ENCODE data around the gene ZNF780A. TPM values are rescaled to one million over a fixed set of nuclear protein-coding genes. Genes with fewer than 3 reads are reported as not detected.

ZNF780A gene
- total RNA-seq, 1 donor from 2014 or later: 30.2 TPM

GRCh38 chr19:40023969-40024368 lies 66.8 kb downstream of the ZNF780A start:
- DNase-seq (ENCODE audit: low spot score): no peak
- Histone ChIP-seq H3K4me2 (no peak overlapping the region), H4K20me1 (ENCODE audit: low read depth) (no peaks in the 10 kb centered on the region), H3F3A (ENCODE audit: low read depth) (peaks cover 4% of the 10 kb centered on the region), H2AFZ (replicated peaks) (no peak overlapping the region), H3K27ac (no peak overlapping the region), H3K9me3 (ENCODE audit: low read depth) (peaks cover 26% of the 10 kb centered on the region), H3K36me3 (peaks cover 6% of the 10 kb centered on the region), H3K9ac (no peak overlapping the region), H3K4me3 (no peak overlapping the region), H3K4me1 (no peaks in the 10 kb centered on the region), H3K27me3 (no peaks in the 10 kb centered on the region), H3K79me2 (ENCODE audit: low read depth) (no peaks in the 10 kb centered on the region)
- no peak for TF ChIP-seq EZH2phosphoT487 (IDR thresholded peaks at IDR 0.05)
- no peak for TF ChIP-seq CTCF (IDR thresholded peaks at IDR 0.05)
- TF ChIP-seq EZH2 (IDR thresholded peaks at IDR 0.05): no peak
- Mint-ChIP-seq H3K4me3 (no peak overlapping the region), H3K36me3 (peaks cover 14% of the 10 kb centered on the region), H3K9me3 (peaks cover 64% of the 10 kb centered on the region), H3K4me1 (no peaks in the 10 kb centered on the region), H3K27me3 (ENCODE audit: insufficient read depth, low read depth) (peaks cover 4% of the 10 kb centered on the region), H3K27ac (no peak overlapping the region)

Other genes with a start within 250 kb of the ZNF780A start
- gene FBL, start 244.6 kb downstream of the ZNF780A start, total RNA-seq (ENCODE audit: low replicate concordance): 386 and 428 TPM in 2 replicates
- gene FCGBP, start 156.3 kb downstream of the ZNF780A start, total RNA-seq (ENCODE audit: low replicate concordance): 0.06 and 0.22 TPM in 2 replicates
- gene PSMC4, start 119.8 kb downstream of the ZNF780A start, total RNA-seq (ENCODE audit: low replicate concordance): 68.7 and 85.1 TPM in 2 replicates
- gene ZNF546, start 93.9 kb downstream of the ZNF780A start, total RNA-seq (ENCODE audit: low replicate concordance): 5.0 and 8.2 TPM in 2 replicates
- 20.3 and 30.5 TPM in 2 replicates for gene ZNF780B, start 34.7 kb downstream of the ZNF780A start, total RNA-seq (ENCODE audit: low replicate concordance)
- 5.7 and 21.6 TPM in 2 replicates for gene MAP3K10, start 100.5 kb upstream of the ZNF780A start, total RNA-seq (ENCODE audit: low replicate concordance)
- not detected in 2 replicates for gene TTC9B, start 127.4 kb upstream of the ZNF780A start, total RNA-seq (ENCODE audit: low replicate concordance)
- 1.7 TPM in 1 of 2 replicates, not detected in the other for gene CCNP, start 135.7 kb upstream of the ZNF780A start, total RNA-seq (ENCODE audit: low replicate concordance)
- gene AKT2, start 194.4 kb upstream of the ZNF780A start, total RNA-seq (ENCODE audit: low replicate concordance): 85.1 and 139 TPM in 2 replicates

Data from neural progenitor cell (in vitro differentiated cells).